Measurements from ENCODE around the gene DNASE1L3.

The DNASE1L3 gene

GRCh38 chr3:58167431-58168351 is 43.1 kb downstream of the DNASE1L3 start:
- no peak for DNase-seq (ENCODE audit: low spot score)
- peak; percentile 91 for TF ChIP-seq CTCF (IDR thresholded peaks at IDR 0.05)
- Histone ChIP-seq H3K4me3 (no peak overlapping the region), H3K27ac (peak overlapping the region; percentile 11 to 64)

GRCh38 chr3:58164906-58165821 is 45.6 kb downstream of the DNASE1L3 start:
- Histone ChIP-seq H3K27ac (peak overlapping the region; percentile 61 to 89), H3K4me3 (peak overlapping the region; percentile 38)
- no peak for DNase-seq (ENCODE audit: low spot score)
- no peak for TF ChIP-seq CTCF (IDR thresholded peaks at IDR 0.05)

GRCh38 chr3:58164199-58164879 is 46.4 kb downstream of the DNASE1L3 start:
- no peak for DNase-seq (ENCODE audit: low spot score)
- TF ChIP-seq CTCF (IDR thresholded peaks at IDR 0.05): no peak
- peak overlapping the region; percentile 38 for H3K4me3 ChIP-seq
- H3K27ac ChIP-seq: peak overlapping the region; percentile 61 to 89

- DNase-seq (ENCODE audit: low spot score): no peak
Observed at GRCh38 chr3:58163234-58163633, 47.5 kb downstream of the DNASE1L3 start.

GRCh38 chr3:58161435-58162398 is 49.1 kb downstream of the DNASE1L3 start:
- peak; percentile 85 for DNase-seq (ENCODE audit: low spot score)
- no peak for TF ChIP-seq CTCF (IDR thresholded peaks at IDR 0.05)
- no peak overlapping the region for H3K4me3 ChIP-seq
- peak overlapping the region; percentile 12 to 73 for H3K27ac ChIP-seq

More at GRCh38 chr3:58163234-58163633, 47.5 kb downstream of the DNASE1L3 start:
- no peak overlapping the region for H3K4me3 ChIP-seq
- peak overlapping the region in 1 of 2 donors; percentile 89 for H3K27ac ChIP-seq
- no peak for TF ChIP-seq CTCF (IDR thresholded peaks at IDR 0.05)

GRCh38 chr3:58160399-58160798 is 50.4 kb downstream of the DNASE1L3 start:
- TF ChIP-seq CTCF (IDR thresholded peaks at IDR 0.05): no peak
- no peak for DNase-seq (ENCODE audit: low spot score)
- no peak overlapping the region for H3K4me3 ChIP-seq
- H3K27ac ChIP-seq: no peak overlapping the region

Measured in coronary artery (tissue), 2 donors.